Measurements from ENCODE around the gene FCAMR.

Gene FCAMR

GRCh38 chr1:206945779-206946178 lies 24.5 kb downstream of the FCAMR start:
- Histone ChIP-seq H3K27me3 (replicated peaks) (peaks cover 18% of the 10 kb centered on the region), H3K4me3 (ENCODE audit: low read depth, low read length) (no peak overlapping the region), H3K27ac (no peak overlapping the region), H3K36me3 (replicated peaks) (no peaks in the 10 kb centered on the region)
- TF ChIP-seq, protein P1, sequence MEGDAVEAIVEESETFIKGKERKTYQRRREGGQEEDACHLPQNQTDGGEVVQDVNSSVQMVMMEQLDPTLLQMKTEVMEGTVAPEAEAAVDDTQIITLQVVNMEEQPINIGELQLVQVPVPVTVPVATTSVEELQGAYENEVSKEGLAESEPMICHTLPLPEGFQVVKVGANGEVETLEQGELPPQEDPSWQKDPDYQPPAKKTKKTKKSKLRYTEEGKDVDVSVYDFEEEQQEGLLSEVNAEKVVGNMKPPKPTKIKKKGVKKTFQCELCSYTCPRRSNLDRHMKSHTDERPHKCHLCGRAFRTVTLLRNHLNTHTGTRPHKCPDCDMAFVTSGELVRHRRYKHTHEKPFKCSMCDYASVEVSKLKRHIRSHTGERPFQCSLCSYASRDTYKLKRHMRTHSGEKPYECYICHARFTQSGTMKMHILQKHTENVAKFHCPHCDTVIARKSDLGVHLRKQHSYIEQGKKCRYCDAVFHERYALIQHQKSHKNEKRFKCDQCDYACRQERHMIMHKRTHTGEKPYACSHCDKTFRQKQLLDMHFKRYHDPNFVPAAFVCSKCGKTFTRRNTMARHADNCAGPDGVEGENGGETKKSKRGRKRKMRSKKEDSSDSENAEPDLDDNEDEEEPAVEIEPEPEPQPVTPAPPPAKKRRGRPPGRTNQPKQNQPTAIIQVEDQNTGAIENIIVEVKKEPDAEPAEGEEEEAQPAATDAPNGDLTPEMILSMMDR (IDR thresholded peaks at IDR 0.05; ENCODE audit: low read depth, low read length, missing control alignments), result no peak
- DNase-seq, result no peak
- in situ Hi-C loops (cut with HindIII; ENCODE audit: low pct_ligation_motif_present, low sequenced_read_pairs), result no loop called here

DNA sequence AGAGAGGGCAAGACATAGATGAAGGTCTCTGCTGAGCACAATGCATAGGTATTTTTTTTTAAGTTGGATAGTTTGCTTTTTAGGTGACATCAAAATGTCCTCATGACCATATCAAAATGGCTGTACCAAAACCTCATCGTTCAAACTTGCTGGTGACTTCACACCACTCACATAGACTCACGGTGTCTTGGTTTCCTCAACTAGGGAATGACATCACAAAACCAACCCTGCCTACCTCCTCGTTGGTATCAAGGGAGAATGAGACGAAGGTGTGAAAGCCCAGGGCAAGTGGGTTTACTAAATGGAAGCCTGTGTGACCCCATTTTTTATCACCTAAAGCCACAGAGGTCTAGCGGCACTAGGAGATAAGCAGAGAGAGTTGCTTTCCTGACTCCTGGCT lies 25.6 kb downstream of the FCAMR start:
- Histone ChIP-seq H3K27ac (no peak overlapping the region), H3K4me3 (ENCODE audit: low read depth, low read length) (no peak overlapping the region), H3K36me3 (replicated peaks) (no peaks in the 10 kb centered on the region), H3K27me3 (replicated peaks) (peaks cover 18% of the 10 kb centered on the region)
- TF ChIP-seq, protein P1 (IDR thresholded peaks at IDR 0.05; ENCODE audit: low read depth, low read length, missing control alignments), result no peak
- in situ Hi-C loops (cut with HindIII; ENCODE audit: low pct_ligation_motif_present, low sequenced_read_pairs), result no loop called here
- no peak for DNase-seq

DNA sequence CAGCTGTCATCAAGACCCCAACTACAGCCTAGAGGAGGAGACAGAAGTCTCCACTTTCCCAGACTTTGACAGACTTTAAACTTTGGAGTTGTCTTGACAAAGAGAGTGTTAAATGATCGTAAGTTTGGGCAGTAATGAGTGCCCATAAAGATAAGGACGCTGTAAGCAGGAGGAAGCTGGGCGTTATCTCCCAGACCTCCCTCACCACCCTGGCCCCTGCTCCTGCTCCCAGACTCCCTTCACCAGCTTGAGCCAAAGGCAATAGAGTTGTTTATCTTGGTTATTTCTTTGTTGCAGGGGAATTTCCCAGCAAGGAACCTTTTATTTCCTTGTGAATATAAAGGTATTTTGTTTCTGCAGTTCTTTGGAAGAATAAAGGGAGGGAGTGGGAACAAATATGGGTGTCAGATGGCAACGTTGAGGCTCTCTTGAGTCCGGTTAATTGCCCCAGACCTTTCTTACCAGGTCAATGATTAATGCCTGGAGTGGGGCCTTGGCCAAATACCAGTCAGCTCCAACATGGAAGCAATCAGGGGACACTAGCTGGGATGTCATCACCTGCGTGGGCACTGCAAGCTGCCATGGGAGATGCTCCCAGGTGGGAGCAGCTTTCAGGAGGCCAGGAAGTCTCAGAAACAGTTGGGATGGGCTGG lies 28.4 kb downstream of the FCAMR start:
- Histone ChIP-seq H3K27ac (no peak overlapping the region), H3K36me3 (replicated peaks) (no peaks in the 10 kb centered on the region), H3K4me3 (ENCODE audit: low read depth, low read length) (no peak overlapping the region), H3K27me3 (replicated peaks) (peaks cover 15% of the 10 kb centered on the region)
- in situ Hi-C loops (cut with HindIII; ENCODE audit: low pct_ligation_motif_present, low sequenced_read_pairs), result no loop called here
- TF ChIP-seq, protein P1 (IDR thresholded peaks at IDR 0.05; ENCODE audit: low read depth, low read length, missing control alignments), result no peak
- DNase-seq, result no peak

DNA sequence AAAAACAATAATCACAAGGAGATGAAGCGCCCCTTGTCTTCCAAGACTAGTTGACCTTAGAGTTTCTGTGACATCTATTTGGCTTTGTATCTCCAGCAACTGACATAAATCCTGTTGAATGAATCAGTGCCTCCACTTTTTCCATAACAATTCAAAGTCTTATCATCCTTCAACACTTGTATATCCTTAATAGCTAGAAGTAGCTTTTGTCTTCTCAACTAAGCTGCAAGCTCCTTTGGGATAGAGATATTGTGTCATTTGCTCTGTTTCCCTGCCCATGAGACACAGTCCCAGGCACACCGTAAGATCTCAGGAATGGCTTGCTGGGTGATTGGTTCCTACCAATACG lies 29.7 kb downstream of the FCAMR start:
- DNase-seq, result no peak
- in situ Hi-C loops (cut with HindIII; ENCODE audit: low pct_ligation_motif_present, low sequenced_read_pairs), result no loop called here
- Histone ChIP-seq H3K36me3 (replicated peaks) (no peaks in the 10 kb centered on the region), H3K27ac (no peak overlapping the region), H3K4me3 (ENCODE audit: low read depth, low read length) (no peak overlapping the region), H3K27me3 (replicated peaks) (peaks cover 15% of the 10 kb centered on the region)
- TF ChIP-seq, protein P1 (IDR thresholded peaks at IDR 0.05; ENCODE audit: low read depth, low read length, missing control alignments), result no peak

GRCh38 chr1:206939841-206940587 lies 30.2 kb downstream of the FCAMR start:
- TF ChIP-seq, protein P1 (IDR thresholded peaks at IDR 0.05; ENCODE audit: low read depth, low read length, missing control alignments), result no peak
- no peak for DNase-seq
- in situ Hi-C loops (cut with HindIII; ENCODE audit: low pct_ligation_motif_present, low sequenced_read_pairs), result no loop called here
- Histone ChIP-seq H3K27ac (no peak overlapping the region), H3K4me3 (ENCODE audit: low read depth, low read length) (no peak overlapping the region), H3K36me3 (replicated peaks) (no peaks in the 10 kb centered on the region), H3K27me3 (replicated peaks) (peaks cover 11% of the 10 kb centered on the region)
